Measurements from ENCODE around the gene SLC22A17. TPM values are rescaled to one million over a fixed set of nuclear protein-coding genes. Genes with fewer than 3 reads are reported as not detected.
A peak's percentile ranks its signal among the peaks of the same experiment; 100 is the strongest.

SLC22A17 gene
- total and polyA plus RNA-seq, 10 donors = 5.1 to 13.7 (median 7.7) TPM

DNA sequence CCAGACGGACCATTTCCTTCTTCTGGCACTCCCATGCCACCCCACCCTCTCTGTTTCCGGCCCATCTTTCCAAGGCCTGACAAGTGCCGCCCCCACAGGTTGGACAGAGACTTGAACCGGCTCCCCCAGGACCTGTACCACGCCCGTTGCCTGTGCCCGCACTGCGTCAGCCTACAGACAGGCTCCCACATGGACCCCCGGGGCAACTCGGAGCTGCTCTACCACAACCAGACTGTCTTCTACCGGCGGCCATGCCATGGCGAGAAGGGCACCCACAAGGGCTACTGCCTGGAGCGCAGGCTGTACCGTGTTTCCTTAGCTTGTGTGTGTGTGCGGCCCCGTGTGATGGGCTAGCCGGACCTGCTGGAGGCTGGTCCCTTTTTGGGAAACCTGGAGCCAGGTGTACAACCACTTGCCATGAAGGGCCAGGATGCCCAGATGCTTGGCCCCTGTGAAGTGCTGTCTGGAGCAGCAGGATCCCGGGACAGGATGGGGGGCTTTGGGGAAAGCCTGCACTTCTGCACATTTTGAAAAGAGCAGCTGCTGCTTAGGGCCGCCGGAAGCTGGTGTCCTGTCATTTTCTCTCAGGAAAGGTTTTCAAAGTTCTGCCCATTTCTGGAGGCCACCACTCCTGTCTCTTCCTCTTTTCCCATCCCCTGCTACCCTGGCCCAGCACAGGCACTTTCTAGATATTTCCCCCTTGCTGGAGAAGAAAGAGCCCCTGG is 23.0 kb upstream of the SLC22A17 start:
- Histone ChIP-seq H3K4me1 (peaks cover 0 to 11% (median 0%) of the 10 kb centered on the region in 6 donors), H3K27ac (no peak overlapping the region), H3K36me3 (no peaks in the 10 kb centered on the region), H3K4me3 (no peak overlapping the region), H3K27me3 (replicated peaks in 1 of 7) (peaks cover 0 to 26% (median 0%) of the 10 kb centered on the region in 7 donors), H3K9me3 (no peaks in the 10 kb centered on the region)
- no peak for TF ChIP-seq POLR2A (IDR thresholded peaks at IDR 0.05)
- TF ChIP-seq POLR2AphosphoS5 (IDR thresholded peaks at IDR 0.05) = no peak
- TF ChIP-seq, protein P1, sequence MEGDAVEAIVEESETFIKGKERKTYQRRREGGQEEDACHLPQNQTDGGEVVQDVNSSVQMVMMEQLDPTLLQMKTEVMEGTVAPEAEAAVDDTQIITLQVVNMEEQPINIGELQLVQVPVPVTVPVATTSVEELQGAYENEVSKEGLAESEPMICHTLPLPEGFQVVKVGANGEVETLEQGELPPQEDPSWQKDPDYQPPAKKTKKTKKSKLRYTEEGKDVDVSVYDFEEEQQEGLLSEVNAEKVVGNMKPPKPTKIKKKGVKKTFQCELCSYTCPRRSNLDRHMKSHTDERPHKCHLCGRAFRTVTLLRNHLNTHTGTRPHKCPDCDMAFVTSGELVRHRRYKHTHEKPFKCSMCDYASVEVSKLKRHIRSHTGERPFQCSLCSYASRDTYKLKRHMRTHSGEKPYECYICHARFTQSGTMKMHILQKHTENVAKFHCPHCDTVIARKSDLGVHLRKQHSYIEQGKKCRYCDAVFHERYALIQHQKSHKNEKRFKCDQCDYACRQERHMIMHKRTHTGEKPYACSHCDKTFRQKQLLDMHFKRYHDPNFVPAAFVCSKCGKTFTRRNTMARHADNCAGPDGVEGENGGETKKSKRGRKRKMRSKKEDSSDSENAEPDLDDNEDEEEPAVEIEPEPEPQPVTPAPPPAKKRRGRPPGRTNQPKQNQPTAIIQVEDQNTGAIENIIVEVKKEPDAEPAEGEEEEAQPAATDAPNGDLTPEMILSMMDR (IDR thresholded peaks at IDR 0.05 in 8 of 11, conservative IDR thresholded peaks at IDR 0.05 in 3 of 11) = no peak
- 70 to 85% (median 82%) methylated on average over 19 to 21 of the region's 21 CpGs for WGBS, 5 donors
- no peak for DNase-seq
- intact Hi-C loops (cut with DNase I; ENCODE audit: low total_unique reads) = loop anchor here (5.0 kb wide), 1 partner anchor 48 kb away; no protein-coding TSS in a partner anchor

DNA sequence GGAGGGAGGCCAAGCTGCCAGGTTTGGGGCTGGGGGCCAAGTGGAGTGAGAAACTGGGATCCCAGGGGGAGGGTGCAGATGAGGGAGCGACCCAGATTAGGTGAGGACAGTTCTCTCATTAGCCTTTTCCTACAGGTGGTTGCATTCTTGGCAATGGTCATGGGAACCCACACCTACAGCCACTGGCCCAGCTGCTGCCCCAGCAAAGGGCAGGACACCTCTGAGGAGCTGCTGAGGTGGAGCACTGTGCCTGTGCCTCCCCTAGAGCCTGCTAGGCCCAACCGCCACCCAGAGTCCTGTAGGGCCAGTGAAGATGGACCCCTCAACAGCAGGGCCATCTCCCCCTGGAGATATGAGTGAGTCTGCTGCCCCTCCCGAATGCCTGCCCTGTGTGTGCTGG is 20.4 kb upstream of the SLC22A17 start:
- intact Hi-C loops (cut with DNase I; ENCODE audit: low total_unique reads) = no loop called here
- Histone ChIP-seq H3K36me3 (no peaks in the 10 kb centered on the region), H3K27ac (no peak overlapping the region), H3K27me3 (replicated peaks in 1 of 7) (peaks cover 0 to 20% (median 0%) of the 10 kb centered on the region in 7 donors), H3K4me3 (no peak overlapping the region), H3K9me3 (no peaks in the 10 kb centered on the region), H3K4me1 (peaks cover 0 to 11% (median 0%) of the 10 kb centered on the region in 6 donors)
- DNase-seq = peak; percentile 67
- no peak for TF ChIP-seq POLR2A (IDR thresholded peaks at IDR 0.05)
- no peak for TF ChIP-seq POLR2AphosphoS5 (IDR thresholded peaks at IDR 0.05)
- TF ChIP-seq, protein P1 (IDR thresholded peaks at IDR 0.05 in 8 of 11, conservative IDR thresholded peaks at IDR 0.05 in 3 of 11) = no peak
- WGBS, 5 donors = 72 to 87% (median 84%) methylated on average over 2 to 3 of the region's 3 CpGs

DNA sequence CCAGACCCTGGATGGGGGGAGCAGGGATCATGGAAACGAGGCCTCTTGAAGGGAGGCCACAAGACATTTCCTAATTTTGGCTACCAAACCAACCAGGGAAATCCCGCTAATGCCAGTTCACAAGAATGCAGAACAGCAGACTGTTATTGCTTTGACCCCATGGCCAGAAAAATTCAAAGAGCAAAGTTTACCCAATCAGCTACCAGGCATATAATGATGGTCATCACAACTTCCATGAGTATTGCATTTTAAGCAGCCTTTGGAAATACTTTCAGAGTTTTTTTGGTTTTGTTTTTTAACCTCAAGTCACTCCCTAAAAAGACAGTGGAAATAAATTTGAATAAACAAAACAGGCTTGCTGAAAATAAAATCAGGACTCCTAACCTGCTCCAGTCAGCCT is 19.8 kb upstream of the SLC22A17 start, which contains the start of gene IL25:
IL25 (plus strand) TSS at position 301 of the 400 bp plus-strand sequence.
- no peak for DNase-seq
- no peak within 1 kb of the TSS for H3K27ac ChIP-seq
- peaks cover 0 to 11% (median 0%) of the 10 kb centered on the region in 6 donors for H3K4me1 ChIP-seq
- no peaks in the 10 kb centered on the region for H3K36me3 ChIP-seq
- TF ChIP-seq, protein P1 (IDR thresholded peaks at IDR 0.05 in 8 of 11, conservative IDR thresholded peaks at IDR 0.05 in 3 of 11) = no peak
- TF ChIP-seq POLR2A (IDR thresholded peaks at IDR 0.05) = no peak
- TF ChIP-seq POLR2AphosphoS5 (IDR thresholded peaks at IDR 0.05) = no peak
- H3K9me3 ChIP-seq = no peaks in the 10 kb centered on the region
- intact Hi-C loops (cut with DNase I; ENCODE audit: low total_unique reads) = no loop called here
- peaks cover 0 to 23% (median 0%) of the 10 kb centered on the region in 7 donors for H3K27me3 ChIP-seq (replicated peaks in 1 of 7)
- 53 to 75% (median 70%) methylated on average over 2 of the region's 2 CpGs for WGBS, 5 donors
- H3K4me3 ChIP-seq = no peak within 1 kb of the TSS

DNA sequence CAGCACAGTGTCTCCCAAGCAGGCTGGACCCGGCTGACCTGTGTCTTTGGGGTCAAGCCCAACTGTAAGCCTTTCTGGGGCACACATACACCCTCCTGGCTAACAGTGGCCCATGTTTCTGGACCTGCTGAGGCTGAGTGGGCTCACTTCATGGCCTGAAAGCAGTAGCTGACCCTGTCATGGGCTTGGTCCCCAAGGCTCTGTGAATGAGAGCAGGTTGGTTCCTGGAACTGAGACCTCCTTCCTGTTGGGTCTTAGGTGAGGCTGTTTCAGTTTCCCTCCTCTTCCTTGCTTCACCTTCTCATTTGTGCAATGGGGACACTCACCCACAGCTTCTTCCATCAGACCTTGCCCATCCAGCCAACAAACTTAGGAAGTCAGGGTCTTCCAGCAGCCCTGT is 19.2 kb upstream of the SLC22A17 start:
- 57 to 95% (median 78%) methylated on average over 1 of the region's 1 CpG for WGBS, 5 donors

More for the DNA sequence above, 19.2 kb upstream of the SLC22A17 start:
- Histone ChIP-seq H3K9me3 (no peaks in the 10 kb centered on the region), H3K27me3 (replicated peaks in 1 of 7) (peaks cover 0 to 29% (median 0%) of the 10 kb centered on the region in 7 donors), H3K36me3 (no peaks in the 10 kb centered on the region), H3K4me3 (no peak overlapping the region), H3K27ac (no peak overlapping the region), H3K4me1 (peaks cover 0 to 11% (median 0%) of the 10 kb centered on the region in 6 donors)
- intact Hi-C loops (cut with DNase I; ENCODE audit: low total_unique reads) = no loop called here
- peak; percentile 14 for DNase-seq
- TF ChIP-seq, protein P1 (IDR thresholded peaks at IDR 0.05 in 8 of 11, conservative IDR thresholded peaks at IDR 0.05 in 3 of 11) = no peak
- no peak for TF ChIP-seq POLR2A (IDR thresholded peaks at IDR 0.05)
- no peak for TF ChIP-seq POLR2AphosphoS5 (IDR thresholded peaks at IDR 0.05)
